ENCODE measurements around the gene CNST.
A peak's percentile ranks its signal among the peaks of the same experiment; 100 is the strongest.

The CNST gene
- 197 reads per million, percentile 92 among the genes with 10 or more reads in this experiment for total RNA-seq

GRCh38 chr1:246566128-246566812 lies at the start of gene CNST, which contains the start of gene TFB2M:
TSS of gene CNST (plus strand) at chr1:246566456. CDS start at chr1:246591563, 25,107 bp downstream.
TSS of gene TFB2M (minus strand) at chr1:246566261. CDS start at chr1:246566138, 123 bp downstream.
- DNase-seq: peak; percentile 87

GRCh38 chr1:246517391-246517790 lies 48.9 kb upstream of the CNST start:
- DNase-seq: no peak

GRCh38 chr1:246518456-246519205 lies 47.6 kb upstream of the CNST start:
- no peak for DNase-seq

- no peak for DNase-seq
Observed at GRCh38 chr1:246519514-246519913, 46.7 kb upstream of the CNST start.

GRCh38 chr1:246526380-246526779 lies 39.9 kb upstream of the CNST start:
- no peak for DNase-seq

- no peak for DNase-seq
Observed at GRCh38 chr1:246526915-246527314, 39.3 kb upstream of the CNST start.

- no peak for DNase-seq
Observed at GRCh38 chr1:246527402-246528088, 38.7 kb upstream of the CNST start.

- no peak for DNase-seq
Observed at GRCh38 chr1:246528933-246529731, 37.1 kb upstream of the CNST start.

- no peak for DNase-seq
Observed at GRCh38 chr1:246530482-246530881, 35.8 kb upstream of the CNST start.

GRCh38 chr1:246532519-246532918 lies 33.7 kb upstream of the CNST start:
- no peak for DNase-seq

- no peak for DNase-seq
Observed at GRCh38 chr1:246533371-246533905, 32.8 kb upstream of the CNST start.

- no peak for DNase-seq
Observed at GRCh38 chr1:246534114-246534513, 32.1 kb upstream of the CNST start.

GRCh38 chr1:246537441-246537840 lies 28.8 kb upstream of the CNST start:
- DNase-seq: no peak

GRCh38 chr1:246537887-246538286 lies 28.4 kb upstream of the CNST start:
- DNase-seq: no peak

- no peak for DNase-seq
Observed at GRCh38 chr1:246540738-246541491, 25.3 kb upstream of the CNST start.

GRCh38 chr1:246544001-246544400 lies 22.3 kb upstream of the CNST start:
- DNase-seq: no peak

- DNase-seq: no peak
Observed at GRCh38 chr1:246549665-246550064, 16.6 kb upstream of the CNST start.

- DNase-seq: no peak
Observed at GRCh38 chr1:246550402-246550801, 15.9 kb upstream of the CNST start.

GRCh38 chr1:246552110-246552509 lies 14.1 kb upstream of the CNST start:
- DNase-seq: no peak

GRCh38 chr1:246554201-246554600 lies 12.1 kb upstream of the CNST start:
- DNase-seq: no peak

GRCh38 chr1:246558041-246558440 lies 8.2 kb upstream of the CNST start:
- no peak for DNase-seq

- no peak for DNase-seq
Observed at GRCh38 chr1:246559310-246559709, 6.9 kb upstream of the CNST start.

All from effector CD4-positive, alpha-beta T cell (primary cell).